ENCODE results near the gene OR3A2.

GRCh38 chr17:3260163-3260562, 125.9 kb downstream of the OR3A2 start:
- no peak for TF ChIP-seq CTCF (optimal IDR thresholded peaks at IDR 0.05 in 1 of 3, IDR thresholded peaks at IDR 0.05 in 1 of 3, conservative IDR thresholded peaks at IDR 0.05 in 1 of 3; ENCODE audit: extremely low read depth in 1 of 3, insufficient read depth in 2 of 3, low read length in 3 of 3)
- no peak for TF ChIP-seq EZH2 (IDR thresholded peaks at IDR 0.05; ENCODE audit: low read length)
